HL-60 (cell line): Measurements from ENCODE around the gene DENND1B.
A peak's percentile ranks its signal among the peaks of the same experiment; 100 is the strongest.

Experiments used
- DNase-seq, 2 experiments: peaks; one replicate each; pipeline ENCODE4 v3.0.0-alpha.2; 2010 to 2020; ENCODE audit warnings: low read depth in 1 of 2, low spot score in 1 of 2
- H3K27ac ChIP-seq: fragments of 250-450 bp; sonication (Bioruptor Pico); replicated peaks from 2 replicates; pipeline ENCODE4 v1.5.1; 2020; ENCODE audit warnings: mild to moderate bottlenecking, moderate library complexity
- H3K27me3 ChIP-seq: fragments of 250-450 bp; sonication (Bioruptor Pico); 2 replicates; pipeline ENCODE4 v1.5.1; 2021; ENCODE audit warnings: mild to moderate bottlenecking, moderate library complexity; ENCODE audit not compliant: insufficient read depth, poor library complexity, severe bottlenecking
- H3K4me3 ChIP-seq: replicated peaks from 2 replicates; pipeline ENCODE4 v1.5.1; 2011; ENCODE audit warnings: mild to moderate bottlenecking, control low read depth, low read length; ENCODE audit not compliant: insufficient read depth
- CTCF ChIP-seq: IDR thresholded peaks from one replicate; pipeline ENCODE4 v1.5.1; 2011; ENCODE audit warnings: low read length, control low read depth, inconsistent platforms; ENCODE audit not compliant: insufficient read depth
- GABPA ChIP-seq: IDR thresholded peaks from 2 replicates; pipeline ENCODE4 v1.6.1; 2012; ENCODE audit warnings: low read depth
- POLR2AphosphoS5 ChIP-seq: IDR thresholded peaks from 2 replicates; pipeline ENCODE4 v1.6.1; 2012; ENCODE audit warnings: low read depth
- REST ChIP-seq: IDR thresholded peaks from 2 replicates; pipeline ENCODE4 v1.6.1; 2012; ENCODE audit warnings: low read depth; ENCODE audit not compliant: insufficient replicate concordance
- SPI1 ChIP-seq: IDR thresholded peaks from 2 replicates; pipeline ENCODE4 v1.6.1; 2012; ENCODE audit warnings: low read depth, mild to moderate bottlenecking, borderline replicate concordance

DENND1B gene

GRCh38 chr1:197464044-197464443 is 311.2 kb downstream of the DENND1B start:
- Histone ChIP-seq H3K27ac (no peak overlapping the region), H3K27me3 (no peaks in the 10 kb centered on the region), H3K4me3 (no peak overlapping the region)
- peak; percentile 12 to 82 for DNase-seq
- no peak for TF ChIP-seq REST
- peak; percentile 17; the same call in 1 of the 2 replicates for TF ChIP-seq SPI1
- no peak for TF ChIP-seq POLR2AphosphoS5
- TF ChIP-seq GABPA, result no peak

- no peak for DNase-seq
- H3K27ac ChIP-seq, result no peak overlapping the region
- TF ChIP-seq SPI1 (no peak), REST (no peak), CTCF (no peak), GABPA (no peak), POLR2AphosphoS5 (no peak)
- no peak overlapping the region for H3K4me3 ChIP-seq
- no peaks in the 10 kb centered on the region for H3K27me3 ChIP-seq
Observed at GRCh38 chr1:197463142-197463541, 312.1 kb downstream of the DENND1B start.

- Histone ChIP-seq H3K4me3 (no peak overlapping the region), H3K27ac (no peak overlapping the region), H3K27me3 (no peaks in the 10 kb centered on the region)
- TF ChIP-seq CTCF (no peak), GABPA (no peak), SPI1 (no peak), REST (no peak), POLR2AphosphoS5 (no peak)
- DNase-seq, result no peak
Observed at GRCh38 chr1:197462539-197462938, 312.7 kb downstream of the DENND1B start.
